ENCODE measurements around the gene ENTPD8. TPM values are rescaled to one million over a fixed set of nuclear protein-coding genes. Genes with fewer than 3 reads are reported as not detected.
A peak's percentile ranks its signal among the peaks of the same experiment; 100 is the strongest.

The ENTPD8 gene
- total and polyA plus RNA-seq, 9 donors: 0.18 to 1.2 (median 0.39) TPM

- Histone ChIP-seq H3K4me1 (ENCODE audit: control insufficient read depth, insufficient read depth, low read length) (peaks cover 17% of the 10 kb centered on the region), H3K27me3 (ENCODE audit: control insufficient read depth, insufficient read depth, low read length) (peaks cover 14% of the 10 kb centered on the region), H3K9me3 (replicated peaks; ENCODE audit: control insufficient read depth, low read depth, low read length) (no peaks in the 10 kb centered on the region), H3K27ac (ENCODE audit: low read length) (no peak overlapping the region), H3K4me3 (ENCODE audit: low read length) (no peak overlapping the region), H3K36me3 (ENCODE audit: control insufficient read depth, insufficient read depth, low read length) (no peaks in the 10 kb centered on the region)
- WGBS (ENCODE audit: insufficient coverage): 75% methylated on average over 29 of the region's 30 CpGs
- DNase-seq: no peak
These were observed 22.1 kb upstream of the ENTPD8 start for GRCh38 chr9:137462986-137463930.

GRCh38 chr9:137462396-137462985, 21.3 kb upstream of the ENTPD8 start:
- H3K36me3 ChIP-seq (ENCODE audit: control insufficient read depth, insufficient read depth, low read length): peaks cover 2% of the 10 kb centered on the region
- H3K4me1 ChIP-seq (ENCODE audit: control insufficient read depth, insufficient read depth, low read length): peaks cover 25% of the 10 kb centered on the region
- no peak overlapping the region for H3K4me3 ChIP-seq (ENCODE audit: low read length)
- peaks cover 14% of the 10 kb centered on the region for H3K27me3 ChIP-seq (ENCODE audit: control insufficient read depth, insufficient read depth, low read length)
- H3K9me3 ChIP-seq (replicated peaks; ENCODE audit: control insufficient read depth, low read depth, low read length): no peaks in the 10 kb centered on the region
- no peak overlapping the region for H3K27ac ChIP-seq (ENCODE audit: low read length)
- 93% methylated on average over 20 of the region's 25 CpGs for WGBS (ENCODE audit: insufficient coverage)
- no peak for DNase-seq

- H3K27me3 ChIP-seq (ENCODE audit: control insufficient read depth, insufficient read depth, low read length): peaks cover 14% of the 10 kb centered on the region
- DNase-seq: peak; percentile 36
- no peak overlapping the region for H3K4me3 ChIP-seq (ENCODE audit: low read length)
- H3K9me3 ChIP-seq (replicated peaks; ENCODE audit: control insufficient read depth, low read depth, low read length): no peaks in the 10 kb centered on the region
- peaks cover 9% of the 10 kb centered on the region for H3K36me3 ChIP-seq (ENCODE audit: control insufficient read depth, insufficient read depth, low read length)
- WGBS (ENCODE audit: insufficient coverage): 73% methylated on average over 51 of the region's 52 CpGs
- no peak overlapping the region for H3K27ac ChIP-seq (ENCODE audit: low read length)
- peaks cover 28% of the 10 kb centered on the region for H3K4me1 ChIP-seq (ENCODE audit: control insufficient read depth, insufficient read depth, low read length)
These were observed 20.7 kb upstream of the ENTPD8 start for GRCh38 chr9:137461663-137462395.

GRCh38 chr9:137461316-137461662, 20.1 kb upstream of the ENTPD8 start:
- WGBS (ENCODE audit: insufficient coverage): 88% methylated on average over 6 of the region's 21 CpGs
- no peak overlapping the region for H3K27ac ChIP-seq (ENCODE audit: low read length)

GRCh38 chr9:137460363-137461315, 19.5 kb upstream of the ENTPD8 start:
- no peak for DNase-seq
- no peaks in the 10 kb centered on the region for H3K9me3 ChIP-seq (replicated peaks; ENCODE audit: control insufficient read depth, low read depth, low read length)
- WGBS (ENCODE audit: insufficient coverage): 85% methylated on average over 24 of the region's 31 CpGs

More at GRCh38 chr9:137461316-137461662, 20.1 kb upstream of the ENTPD8 start:
- peaks cover 28% of the 10 kb centered on the region for H3K4me1 ChIP-seq (ENCODE audit: control insufficient read depth, insufficient read depth, low read length)
- H3K4me3 ChIP-seq (ENCODE audit: low read length): no peak overlapping the region
- H3K27me3 ChIP-seq (ENCODE audit: control insufficient read depth, insufficient read depth, low read length): peaks cover 14% of the 10 kb centered on the region
- peaks cover 13% of the 10 kb centered on the region for H3K36me3 ChIP-seq (ENCODE audit: control insufficient read depth, insufficient read depth, low read length)
- no peaks in the 10 kb centered on the region for H3K9me3 ChIP-seq (replicated peaks; ENCODE audit: control insufficient read depth, low read depth, low read length)
- DNase-seq: no peak

GRCh38 chr9:137459601-137460362, 18.6 kb upstream of the ENTPD8 start:
- peaks cover 33% of the 10 kb centered on the region for H3K4me1 ChIP-seq (ENCODE audit: control insufficient read depth, insufficient read depth, low read length)
- H3K9me3 ChIP-seq (replicated peaks; ENCODE audit: control insufficient read depth, low read depth, low read length): no peaks in the 10 kb centered on the region
- 34% methylated on average over 13 of the region's 15 CpGs for WGBS (ENCODE audit: insufficient coverage)
- H3K36me3 ChIP-seq (ENCODE audit: control insufficient read depth, insufficient read depth, low read length): peaks cover 21% of the 10 kb centered on the region
- H3K27ac ChIP-seq (ENCODE audit: low read length): peak overlapping the region; percentile 51
- H3K4me3 ChIP-seq (ENCODE audit: low read length): peak overlapping the region; percentile 56
- peaks cover 14% of the 10 kb centered on the region for H3K27me3 ChIP-seq (ENCODE audit: control insufficient read depth, insufficient read depth, low read length)
- no peak for DNase-seq

More at GRCh38 chr9:137460363-137461315, 19.5 kb upstream of the ENTPD8 start:
- H3K36me3 ChIP-seq (ENCODE audit: control insufficient read depth, insufficient read depth, low read length): peaks cover 16% of the 10 kb centered on the region
- peaks cover 28% of the 10 kb centered on the region for H3K4me1 ChIP-seq (ENCODE audit: control insufficient read depth, insufficient read depth, low read length)
- H3K27ac ChIP-seq (ENCODE audit: low read length): no peak overlapping the region
- H3K27me3 ChIP-seq (ENCODE audit: control insufficient read depth, insufficient read depth, low read length): peaks cover 14% of the 10 kb centered on the region
- no peak overlapping the region for H3K4me3 ChIP-seq (ENCODE audit: low read length)

- H3K27ac ChIP-seq (ENCODE audit: low read length): peak within 1 kb of the TSS; percentile 51
- under 1% methylated on average over 58 of the region's 62 CpGs for WGBS (ENCODE audit: insufficient coverage)
These were observed 18.0 kb upstream of the ENTPD8 start, which contains the start of gene NSMF for GRCh38 chr9:137459152-137459600. Gene NSMF, minus strand, starts transcription at chr9:137459334. Its CDS starts 232 bp downstream, at chr9:137459102.

GRCh38 chr9:137458194-137459151, 17.3 kb upstream of the ENTPD8 start:
- Histone ChIP-seq H3K4me3 (ENCODE audit: low read length) (peak overlapping the region; percentile 42), H3K9me3 (replicated peaks; ENCODE audit: control insufficient read depth, low read depth, low read length) (no peaks in the 10 kb centered on the region), H3K27ac (ENCODE audit: low read length) (no peak overlapping the region), H3K36me3 (ENCODE audit: control insufficient read depth, insufficient read depth, low read length) (peaks cover 21% of the 10 kb centered on the region), H3K27me3 (ENCODE audit: control insufficient read depth, insufficient read depth, low read length) (peaks cover 14% of the 10 kb centered on the region), H3K4me1 (ENCODE audit: control insufficient read depth, insufficient read depth, low read length) (peaks cover 43% of the 10 kb centered on the region)
- WGBS (ENCODE audit: insufficient coverage): 7% methylated on average over 85 of the region's 88 CpGs
- DNase-seq: peak; percentile 43

More at GRCh38 chr9:137459152-137459600, 18.0 kb upstream of the ENTPD8 start, which contains the start of gene NSMF:
- Histone ChIP-seq H3K4me3 (ENCODE audit: low read length) (peak within 1 kb of the TSS; percentile 56), H3K4me1 (ENCODE audit: control insufficient read depth, insufficient read depth, low read length) (peaks cover 39% of the 10 kb centered on the region), H3K36me3 (ENCODE audit: control insufficient read depth, insufficient read depth, low read length) (peaks cover 21% of the 10 kb centered on the region), H3K9me3 (replicated peaks; ENCODE audit: control insufficient read depth, low read depth, low read length) (no peaks in the 10 kb centered on the region), H3K27me3 (ENCODE audit: control insufficient read depth, insufficient read depth, low read length) (peaks cover 14% of the 10 kb centered on the region)
- DNase-seq: peak; percentile 95
